ENCODE data around the gene INTS7.
"Not testable (repeated sequence)": the region's sequence is repeated elsewhere in the genome, so short reads cannot be mapped to it uniquely, and the experiment has no call there.

INTS7 gene

GRCh38 chr1:211929683-211930082 is 105.7 kb downstream of the INTS7 start:
- DNase-seq, result no peak

GRCh38 chr1:211928993-211929637 is 106.2 kb downstream of the INTS7 start:
- DNase-seq, result no peak

- no peak for DNase-seq
Measured at GRCh38 chr1:211928290-211928801, 107.0 kb downstream of the INTS7 start.

- peak; percentile 68 for DNase-seq
Measured at GRCh38 chr1:211925016-211925415, 110.3 kb downstream of the INTS7 start.

GRCh38 chr1:211924256-211924655 is 111.1 kb downstream of the INTS7 start:
- DNase-seq, result no peak

- no peak for DNase-seq
Measured at GRCh38 chr1:211923095-211923494, 112.3 kb downstream of the INTS7 start.

- no peak for DNase-seq
Measured at GRCh38 chr1:211921579-211922095, 113.7 kb downstream of the INTS7 start.

- DNase-seq, result no peak
Measured at GRCh38 chr1:211920602-211921226, 114.6 kb downstream of the INTS7 start.

- peak; percentile 51 for DNase-seq
Measured at GRCh38 chr1:211920141-211920572, 115.2 kb downstream of the INTS7 start.

GRCh38 chr1:211918843-211919414 is 116.4 kb downstream of the INTS7 start:
- DNase-seq, result no peak

- not testable (repeated sequence) for DNase-seq
Measured at GRCh38 chr1:211916458-211916857, 118.9 kb downstream of the INTS7 start.

GRCh38 chr1:211915924-211916323 is 119.4 kb downstream of the INTS7 start:
- DNase-seq, result no peak

GRCh38 chr1:211912844-211913432 is 122.4 kb downstream of the INTS7 start:
- no peak for DNase-seq

GRCh38 chr1:211912038-211912437 is 123.3 kb downstream of the INTS7 start:
- DNase-seq, result no peak

GRCh38 chr1:211910913-211911485 is 124.4 kb downstream of the INTS7 start:
- DNase-seq, result no peak

GRCh38 chr1:211910113-211910884 is 125.1 kb downstream of the INTS7 start:
- no peak for DNase-seq

- no peak for DNase-seq
Measured at GRCh38 chr1:211909395-211909794, 126.0 kb downstream of the INTS7 start.

- DNase-seq, result no peak
Measured at GRCh38 chr1:211908951-211909350, 126.4 kb downstream of the INTS7 start.

GRCh38 chr1:211908453-211908852 is 126.9 kb downstream of the INTS7 start:
- no peak for DNase-seq

- no peak for DNase-seq
Measured at GRCh38 chr1:211903490-211904245, 131.7 kb downstream of the INTS7 start.

- no peak for DNase-seq
Measured at GRCh38 chr1:211902624-211903291, 132.6 kb downstream of the INTS7 start.
